ENCODE measurements around the gene FGF22. TPM values are rescaled to one million over a fixed set of nuclear protein-coding genes. Genes with fewer than 3 reads are reported as not detected.
A peak's percentile ranks its signal among the peaks of the same experiment; 100 is the strongest.
"Not testable (repeated sequence)": the region's sequence is repeated elsewhere in the genome, so short reads cannot be mapped to it uniquely, and the experiment has no call there.

FGF22 gene
- total and polyA plus RNA-seq, 2 of the 13 experiments (the other 11 are each of a cell fraction or from before 2014, with no cell fraction given): 0.24 TPM; not detected in 1

- no peak for TF ChIP-seq ZNF782 (CRISPR knock-in tag; IDR thresholded peaks at IDR 0.05; ENCODE audit: borderline replicate concordance)
- TF ChIP-seq TRIM24 (CRISPR knock-in tag; IDR thresholded peaks at IDR 0.05): no peak
- no peak for TF ChIP-seq MAFG (CRISPR knock-in tag; IDR thresholded peaks at IDR 0.05)
- no peak for TF ChIP-seq RBM22 (optimal IDR thresholded peaks at IDR 0.05; ENCODE audit: low read length)
Measured at GRCh38 chr19:604355-604754, 35.3 kb upstream of the FGF22 start (continued).

- intact Hi-C loops (cut with micrococcal nuclease; ENCODE audit: unreplicated experiment); H2AFZ ChIP-seq (ENCODE audit: low read length); ATAC-seq; H3K9ac ChIP-seq (ENCODE audit: insufficient read depth, low read depth, low read length); BruUV-seq (replicated peaks); DNase-seq (ENCODE audit: low spot score); FAIRE-seq; H4K20me1 ChIP-seq (ENCODE audit: insufficient read depth, low read length); H3K9me3 ChIP-seq (ENCODE audit: low read length); H3K27me3 ChIP-seq (ENCODE audit: control insufficient read depth in 1 of 2, insufficient read depth in 2 of 2, low read length in 2 of 2); H3K4me3 ChIP-seq (replicated peaks in 1 of 3; ENCODE audit: insufficient read depth in 1 of 3, low read depth in 2 of 3, low read length in 3 of 3); H3K4me1 ChIP-seq (ENCODE audit: insufficient read depth, low read length); H3K36me3 ChIP-seq (replicated peaks in 1 of 2; ENCODE audit: control insufficient read depth in 1 of 2, insufficient read depth in 2 of 2, low read length in 2 of 2); in situ Hi-C loops (cut with HindIII; ENCODE audit: extremely low pct_ligation_motif_present, low pct_unique_long_range_greater_than_20kb); POLR2A ChIA-PET; H3K27ac ChIP-seq (ENCODE audit: extremely low read length, insufficient read depth, low read length); H3K79me2 ChIP-seq (ENCODE audit: insufficient read depth, low read length); H3K4me2 ChIP-seq (ENCODE audit: low read depth, low read length): not testable (repeated sequence)
- 46% methylated on average over 3 of the region's 34 CpGs for WGBS (ENCODE audit: low lambda C conversion rate)
- CTCF ChIA-PET (ENCODE audit: low intra/inter-chr PET ratio, low total read pairs): interaction anchor here (0.9 to 2.9 kb wide), 4 partner anchors 17 to 55 kb away, joined by 6 to 23 read pairs (median 9); no protein-coding TSS in a partner anchor
- peak; percentile 39 for TF ChIP-seq CTCF (CRISPR knock-in tag; IDR thresholded peaks at IDR 0.05)
- 0 out of 2 replicates have a peak, but pooled peaks have one; percentile 10 for TF ChIP-seq STAG1 (CRISPR knock-in tag; IDR thresholded peaks at IDR 0.05)
- peak; percentile 90 for TF ChIP-seq ZNF574 (CRISPR knock-in tag; IDR thresholded peaks at IDR 0.05)
- TF ChIP-seq ZBTB33 (CRISPR knock-in tag; IDR thresholded peaks at IDR 0.05): 0 out of 2 replicates have a peak, but pooled peaks have one; percentile 27
- TF ChIP-seq PRPF4 (IDR thresholded peaks at IDR 0.05; ENCODE audit: low read depth, low read length, poor library complexity, severe bottlenecking): peak; percentile 78
Measured at GRCh38 chr19:605061-605971, 34.4 kb upstream of the FGF22 start.
